HG02938 (cell line): ENCODE results near the gene KLHL22.
"Not testable (repeated sequence)": the region's sequence is repeated elsewhere in the genome, so short reads cannot be mapped to it uniquely, and the experiment has no call there.

Source experiments
- ATAC-seq: cut with Tn5 transposase; IDR thresholded peaks from one replicate; pipeline ENCODE4 v1.9.1; 2021; ENCODE audit warnings: mild to moderate bottlenecking, moderate library complexity; ENCODE audit not compliant: unreplicated experiment

KLHL22 gene

DNA sequence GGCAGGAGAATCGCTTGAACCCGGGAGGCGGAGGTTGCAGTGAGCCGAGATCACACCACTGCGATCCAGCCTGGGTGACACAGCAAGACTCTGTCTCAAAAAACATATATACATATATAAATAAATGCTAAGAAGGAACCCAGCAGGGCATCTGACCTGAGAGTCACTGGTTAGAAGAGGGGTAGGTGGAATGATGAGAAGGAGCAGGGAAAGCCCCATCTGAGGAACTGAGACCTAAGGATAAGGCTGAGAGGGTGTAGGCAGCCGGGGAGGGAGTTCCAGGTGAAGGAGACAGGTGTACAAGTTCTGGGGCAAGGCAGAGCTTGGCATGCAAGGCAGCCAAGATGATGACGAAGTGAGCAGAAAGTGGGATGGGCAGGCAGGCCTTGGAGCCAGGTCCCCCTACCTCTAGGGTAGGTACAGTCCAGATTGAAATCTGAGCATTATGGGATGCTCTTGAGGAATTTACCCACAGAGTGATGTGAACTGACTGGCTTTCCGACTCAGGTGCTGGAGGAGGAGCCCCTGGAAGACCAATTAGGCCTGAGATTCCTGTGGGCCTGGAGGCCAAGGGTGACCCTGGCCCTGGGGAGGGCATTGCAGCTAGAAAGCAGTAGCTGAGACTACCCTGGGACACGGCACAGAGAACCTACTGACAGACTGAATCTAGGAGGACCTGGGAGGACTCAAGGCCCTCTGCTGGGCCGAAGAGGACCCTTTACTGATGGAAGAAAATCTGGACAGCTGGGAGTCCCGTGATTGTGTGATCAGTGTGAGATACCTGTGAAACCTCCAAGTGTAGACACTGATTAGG is 22.8 kb downstream of the KLHL22 start:
- ATAC-seq: no peak

DNA sequence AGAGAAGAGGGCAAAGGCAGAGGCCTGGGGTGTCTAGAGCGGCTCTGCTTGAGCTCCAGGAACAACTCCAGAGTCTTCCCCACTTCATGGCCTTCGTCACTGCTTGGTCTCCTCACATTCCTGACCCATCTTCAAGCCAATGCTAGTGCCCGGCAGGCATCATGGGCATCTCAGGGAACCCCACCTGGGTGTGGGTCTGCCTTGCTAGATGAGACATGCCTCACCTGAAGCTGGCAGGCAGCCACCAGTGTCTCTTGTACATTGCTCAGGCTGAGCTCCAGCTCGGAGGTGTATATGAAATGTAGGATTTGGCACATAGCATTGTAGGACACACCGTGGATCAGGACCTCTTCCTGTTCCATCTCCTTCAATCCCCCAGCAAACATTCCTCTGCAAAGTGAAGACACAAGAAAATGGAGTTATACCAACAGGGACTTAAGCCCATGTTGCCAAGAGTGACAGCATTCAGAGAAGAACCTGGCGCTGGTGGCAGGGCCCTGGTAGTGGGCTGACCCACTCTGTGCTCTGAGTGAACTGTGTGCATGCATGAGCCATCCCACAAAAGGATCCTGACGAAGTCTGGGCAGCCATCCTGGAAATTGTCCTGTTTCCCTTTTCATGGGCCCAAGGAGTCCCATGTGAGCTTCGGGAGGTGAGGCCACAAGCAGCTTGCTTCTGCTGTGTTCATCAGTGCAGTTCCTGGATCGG is 24.3 kb downstream of the KLHL22 start:
- ATAC-seq: no peak

DNA sequence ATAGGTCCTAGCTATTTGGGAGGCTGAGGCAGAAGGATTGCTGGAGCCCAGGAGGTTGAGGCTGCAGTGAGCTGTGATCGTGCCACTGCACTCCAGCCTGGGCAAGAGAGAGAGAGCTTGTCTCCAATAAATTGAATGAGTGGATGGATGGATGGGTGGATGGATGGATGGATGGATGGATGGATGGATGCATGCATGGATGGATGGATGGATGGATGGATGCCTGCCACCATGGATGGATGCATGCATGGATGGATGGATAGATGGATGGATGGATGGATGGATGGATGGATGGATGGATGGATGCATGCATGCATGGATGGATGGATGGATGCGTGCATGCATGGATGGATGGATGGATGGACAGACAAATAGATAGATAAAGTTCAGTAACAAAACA is 25.1 kb downstream of the KLHL22 start:
- ATAC-seq: not testable (repeated sequence)

DNA sequence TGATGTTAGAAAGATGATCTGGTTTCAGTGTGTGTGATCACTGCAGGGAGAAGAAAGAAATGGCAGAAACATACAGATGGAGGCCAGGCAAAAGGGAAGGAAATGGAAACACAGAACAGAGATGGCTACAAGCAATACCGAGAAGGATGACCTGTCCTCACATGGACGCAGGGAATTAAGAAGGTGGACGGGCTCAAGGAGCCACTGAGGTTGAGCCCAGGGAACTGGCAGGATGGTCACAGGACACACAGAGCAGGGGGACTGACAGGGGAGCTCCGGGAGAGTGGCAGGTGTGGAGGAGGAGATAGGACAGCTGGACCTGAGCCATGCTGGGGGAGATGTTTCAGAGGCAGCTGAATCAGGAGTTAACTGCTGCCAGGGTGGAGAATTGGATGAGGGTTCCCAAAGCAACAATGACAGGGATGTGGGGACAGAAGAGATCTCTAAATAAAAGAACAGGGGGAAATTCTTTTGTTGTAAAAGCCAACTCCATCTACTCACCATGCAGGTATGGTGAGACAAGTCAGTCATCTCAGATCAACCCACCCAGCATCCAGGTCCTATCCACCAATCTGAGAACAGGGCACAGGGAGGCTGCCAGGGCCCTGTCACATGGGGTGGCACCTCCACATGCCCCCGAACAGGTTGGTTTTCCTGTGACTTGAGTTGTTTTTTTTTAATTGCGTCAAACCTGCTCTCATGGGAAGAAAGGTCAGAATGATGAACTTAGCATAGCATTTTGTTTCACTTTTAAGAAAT is 26.3 kb downstream of the KLHL22 start:
- ATAC-seq: no peak

DNA sequence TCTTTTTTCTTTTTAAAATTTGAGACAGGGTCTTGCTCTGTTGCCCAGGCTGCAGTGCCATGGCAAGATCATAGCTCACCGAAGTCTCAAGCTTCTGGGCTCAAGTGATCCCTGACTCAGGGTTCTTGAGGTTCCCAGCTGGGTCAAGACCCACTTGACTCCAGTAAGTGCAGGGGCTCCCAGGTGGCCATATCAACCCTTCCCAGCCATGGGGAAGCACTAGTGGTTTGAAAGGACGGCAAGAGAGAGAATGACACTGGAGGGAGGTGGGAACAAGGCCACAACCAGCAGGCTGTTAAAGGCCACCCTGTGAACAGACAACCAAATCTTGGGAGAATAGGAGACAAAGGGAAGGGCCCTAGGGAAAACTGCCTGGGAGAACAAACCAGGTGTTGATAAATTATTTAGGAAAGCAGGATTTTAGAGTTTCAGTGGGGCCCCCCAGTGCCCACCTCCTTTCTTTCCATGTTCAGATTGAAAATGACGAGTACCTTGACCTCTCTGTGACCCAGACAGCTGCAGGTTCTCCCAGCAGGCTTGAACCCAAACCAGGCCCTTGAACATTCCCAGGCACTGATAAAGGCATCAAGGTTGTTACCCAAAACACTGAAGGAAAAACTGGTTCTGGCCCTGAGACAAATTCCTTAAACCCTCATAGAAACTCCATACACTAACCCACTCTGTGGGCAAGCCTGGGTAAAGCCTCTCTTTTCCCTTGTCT is 28.8 kb downstream of the KLHL22 start:
- ATAC-seq: no peak

DNA sequence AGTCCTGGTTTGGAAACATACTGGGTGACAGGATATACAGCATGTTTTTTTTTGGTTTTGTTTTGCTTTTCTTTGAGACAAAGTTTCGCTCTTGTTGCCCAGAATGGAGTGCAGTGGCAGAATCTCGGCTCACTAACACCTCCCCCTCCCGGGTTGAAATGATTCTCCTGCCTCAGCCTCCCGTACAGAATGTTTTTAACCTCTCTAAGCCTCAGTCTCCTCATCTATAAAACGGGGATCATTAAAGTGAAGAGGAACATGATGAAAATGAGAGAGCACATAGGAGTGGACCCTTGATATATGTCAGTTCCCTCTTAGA is 29.9 kb downstream of the KLHL22 start:
- ATAC-seq: no peak

DNA sequence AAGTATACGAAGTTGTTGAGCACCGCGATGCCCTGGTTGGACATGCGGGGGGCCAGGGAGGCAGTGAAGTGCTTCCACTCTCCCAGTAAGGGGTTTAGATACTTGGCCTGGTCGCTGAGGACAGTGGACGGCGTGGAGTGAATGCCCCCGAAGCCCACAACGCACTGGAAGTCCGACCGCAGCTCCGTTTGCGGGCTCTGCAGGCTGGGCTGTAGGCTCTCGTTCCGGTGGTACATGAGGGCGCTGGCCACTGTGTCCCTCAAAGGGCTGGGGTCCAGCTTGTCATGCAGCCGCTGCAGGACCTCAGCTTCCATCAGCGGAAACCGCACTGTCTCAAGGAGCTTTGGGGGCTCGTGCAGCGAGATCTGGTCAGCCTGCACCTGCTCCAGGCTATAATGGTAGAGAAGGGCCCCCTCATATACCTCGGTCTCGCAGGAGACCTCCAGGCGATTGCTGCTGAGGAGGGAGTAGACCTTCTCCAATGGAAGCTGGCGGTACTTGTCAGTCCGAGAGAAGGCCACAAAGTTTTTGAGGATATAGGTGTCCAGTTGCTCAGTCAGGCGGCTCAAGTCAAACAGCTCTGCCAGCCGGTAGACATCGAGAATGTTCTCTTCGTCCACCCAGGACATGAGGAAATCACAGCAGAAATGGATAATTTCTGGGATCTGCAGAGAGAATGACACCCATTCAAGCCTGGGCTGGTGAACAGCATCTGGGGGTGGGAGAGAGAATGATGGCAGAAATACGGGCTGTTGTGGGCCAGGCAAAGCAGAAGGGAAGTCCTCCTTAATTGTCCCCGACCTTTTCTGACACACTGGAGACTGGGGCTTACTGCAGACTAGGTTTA is 30.5 kb downstream of the KLHL22 start:
- no peak for ATAC-seq

DNA sequence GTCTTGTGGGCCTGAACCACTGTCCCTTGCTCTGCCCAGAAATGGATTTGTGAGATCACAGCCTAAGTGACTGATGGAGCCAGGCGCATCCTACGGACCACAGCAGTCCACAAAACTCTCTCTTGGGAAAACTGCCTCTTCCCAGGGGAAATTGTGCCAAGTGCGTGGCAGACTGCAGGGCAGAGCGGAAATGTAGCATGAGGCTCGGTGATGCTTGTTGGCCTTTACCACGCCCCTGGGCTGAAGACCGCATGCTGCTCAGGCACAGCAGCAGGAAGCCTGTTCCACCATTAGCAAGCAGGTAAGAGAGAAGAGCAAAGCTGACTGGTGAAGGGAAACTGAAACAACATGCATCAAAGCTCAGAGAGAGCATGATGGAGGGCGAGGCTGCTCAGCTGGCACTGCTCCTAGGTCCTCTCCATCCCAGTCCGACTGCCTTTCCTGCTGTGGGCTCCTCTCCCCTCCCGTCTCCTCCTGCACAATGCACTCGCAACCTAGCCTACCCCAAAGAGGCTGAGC is 31.4 kb downstream of the KLHL22 start:
- no peak for ATAC-seq

DNA sequence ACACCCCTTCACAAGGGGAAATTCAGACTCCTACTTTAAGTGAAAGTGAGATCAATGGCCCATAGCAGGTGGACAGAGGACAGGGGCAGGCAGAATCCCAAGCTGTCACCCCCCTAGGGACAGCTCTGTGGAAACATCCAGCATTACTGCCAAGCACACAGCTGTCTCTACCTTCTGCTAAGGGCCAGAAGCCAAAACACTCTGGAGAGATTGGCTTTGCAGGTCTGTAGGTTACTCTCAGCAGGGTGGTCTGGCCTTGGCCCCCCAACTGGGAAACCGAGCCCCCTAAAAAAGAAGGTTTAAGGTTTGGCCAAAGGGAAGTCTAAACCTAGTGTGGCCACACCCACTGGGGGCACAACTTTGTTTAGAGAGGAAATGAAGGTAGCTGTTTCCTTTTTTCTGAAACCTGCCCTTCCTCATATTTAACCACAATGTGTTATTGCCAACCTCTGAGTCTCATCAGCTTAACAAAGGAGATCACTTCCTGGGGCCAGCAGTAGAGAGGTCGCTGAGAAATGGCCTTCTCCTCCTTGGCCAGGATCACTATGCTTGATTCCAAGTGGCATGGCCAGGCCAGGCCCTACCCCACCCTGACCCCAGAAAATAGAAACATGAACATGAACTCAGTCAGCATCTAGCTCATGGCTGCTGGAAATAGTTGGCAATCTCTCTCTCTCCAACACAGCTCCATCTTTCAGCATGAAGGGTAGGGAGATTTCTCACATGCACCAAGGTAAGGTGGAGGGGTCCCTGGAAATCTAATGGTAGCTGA is 32.1 kb downstream of the KLHL22 start:
- no peak for ATAC-seq

DNA sequence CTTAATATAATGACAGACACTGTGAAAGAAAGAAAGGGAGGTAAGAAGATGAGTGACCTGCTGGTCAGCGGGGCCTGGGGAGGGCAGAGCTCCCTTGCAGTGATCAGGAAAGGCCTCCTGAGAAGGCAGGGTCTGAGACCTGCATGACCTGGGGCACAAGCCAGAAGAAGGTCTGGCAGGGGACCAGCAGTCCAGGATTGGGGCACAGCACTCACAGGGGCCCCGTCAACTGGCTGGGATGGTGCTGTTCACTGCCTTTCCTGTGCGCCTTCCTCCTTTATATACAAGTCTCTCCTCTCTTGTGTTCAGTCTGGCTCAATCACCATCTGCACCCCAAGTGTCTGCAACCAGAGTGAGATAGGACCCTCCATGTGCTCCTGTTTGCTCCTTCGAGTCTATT is 35.7 kb downstream of the KLHL22 start:
- ATAC-seq: no peak

DNA sequence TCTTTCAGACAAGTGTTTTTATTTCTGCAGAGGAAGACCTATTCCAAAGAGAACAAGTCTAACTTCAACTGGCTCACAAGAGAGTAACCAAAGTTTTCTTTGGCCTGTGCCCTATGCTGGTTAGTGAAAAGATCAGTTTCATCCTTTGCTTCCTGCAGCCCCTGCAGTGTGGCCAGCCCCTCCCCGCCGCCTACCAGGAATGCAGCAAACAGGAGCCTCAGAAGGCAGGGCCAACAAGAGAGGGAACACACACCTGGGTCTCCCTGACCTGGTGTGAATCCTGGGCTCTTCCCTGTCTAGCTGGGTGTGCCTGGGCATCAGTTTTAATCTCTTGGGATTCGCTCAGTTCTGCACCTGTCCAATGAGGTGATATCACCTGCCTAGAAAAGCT is 36.4 kb downstream of the KLHL22 start:
- no peak for ATAC-seq

DNA sequence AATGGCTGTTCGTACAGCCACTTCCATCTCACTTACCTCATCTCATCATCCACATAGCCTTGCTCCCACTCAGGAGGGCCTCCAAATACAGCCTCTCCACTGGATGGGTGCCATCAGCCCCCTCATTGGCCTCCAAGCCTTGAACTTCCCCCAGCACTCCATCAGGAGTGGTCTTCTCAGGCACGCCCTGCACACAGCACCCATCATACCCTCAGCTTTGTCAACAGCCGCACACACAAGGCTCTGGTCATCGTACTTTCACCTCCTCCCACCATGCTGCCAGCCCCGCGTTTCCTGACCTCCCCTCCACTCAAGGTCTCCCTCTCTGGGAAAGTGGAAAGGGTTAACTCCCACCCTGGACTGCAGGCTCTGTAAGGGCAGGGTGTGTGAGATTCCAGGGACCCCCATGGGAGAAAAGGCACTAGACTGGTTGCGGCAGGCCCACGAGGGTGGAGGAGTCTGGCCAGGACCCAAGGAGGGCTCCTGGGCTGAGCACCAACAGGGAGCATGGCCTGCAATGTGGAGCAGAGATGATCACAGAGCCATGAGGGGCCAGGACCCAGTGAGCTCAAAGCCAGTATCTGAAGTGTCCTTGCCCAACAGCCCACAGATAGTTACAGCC is 37.0 kb downstream of the KLHL22 start:
- no peak for ATAC-seq

DNA sequence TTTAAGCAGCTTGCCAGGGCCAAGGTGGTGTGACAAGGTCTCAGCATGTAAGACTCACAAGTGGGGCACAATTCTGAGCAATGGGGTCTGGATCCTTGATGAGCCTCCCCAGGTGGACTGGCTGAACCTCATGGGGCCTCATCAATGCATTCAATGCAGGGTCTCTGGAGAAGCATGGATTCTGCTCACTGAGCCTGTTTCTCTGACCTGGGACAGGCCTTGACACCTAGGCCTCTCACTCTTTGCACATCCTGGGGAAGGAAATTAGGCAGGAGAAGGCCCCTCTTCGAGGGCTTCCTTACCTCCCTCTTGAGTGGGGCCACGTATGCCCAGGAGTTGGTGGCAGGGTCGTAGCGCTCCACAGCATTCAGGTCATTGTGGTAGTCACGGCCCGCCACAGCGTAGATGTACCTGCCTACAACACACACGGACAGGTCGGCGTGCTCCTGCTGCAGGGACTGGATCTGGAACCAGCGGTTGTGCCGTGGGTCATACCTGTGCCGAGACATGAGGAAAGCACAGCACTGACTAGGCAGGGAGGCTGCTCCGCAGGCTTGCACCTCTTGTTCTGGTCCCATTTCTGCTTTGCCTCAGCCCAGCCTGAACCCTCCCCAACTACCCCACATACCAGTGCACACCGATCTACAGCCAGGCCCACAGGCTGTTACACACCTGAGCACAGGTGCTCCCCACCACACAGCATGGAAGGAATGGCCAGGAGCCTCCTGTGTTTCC is 37.9 kb downstream of the KLHL22 start:
- ATAC-seq: no peak

DNA sequence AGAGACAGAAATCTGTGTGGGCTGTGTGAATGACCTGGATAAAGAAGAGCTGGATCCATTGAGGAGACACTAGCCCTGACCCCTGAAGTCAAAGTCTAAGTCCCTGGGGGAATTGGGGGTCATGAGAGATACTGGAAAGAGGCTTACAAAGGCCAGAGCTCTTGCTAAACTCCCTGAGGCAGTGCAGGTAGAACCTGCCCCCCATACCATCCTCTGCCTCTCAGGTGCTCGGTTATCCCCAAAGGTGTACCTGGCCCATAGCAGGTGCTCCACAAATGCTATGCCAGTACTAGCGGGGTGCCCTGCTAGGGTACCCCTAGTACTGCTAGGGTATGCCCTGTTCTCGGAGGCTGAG is 38.9 kb downstream of the KLHL22 start:
- ATAC-seq: no peak

DNA sequence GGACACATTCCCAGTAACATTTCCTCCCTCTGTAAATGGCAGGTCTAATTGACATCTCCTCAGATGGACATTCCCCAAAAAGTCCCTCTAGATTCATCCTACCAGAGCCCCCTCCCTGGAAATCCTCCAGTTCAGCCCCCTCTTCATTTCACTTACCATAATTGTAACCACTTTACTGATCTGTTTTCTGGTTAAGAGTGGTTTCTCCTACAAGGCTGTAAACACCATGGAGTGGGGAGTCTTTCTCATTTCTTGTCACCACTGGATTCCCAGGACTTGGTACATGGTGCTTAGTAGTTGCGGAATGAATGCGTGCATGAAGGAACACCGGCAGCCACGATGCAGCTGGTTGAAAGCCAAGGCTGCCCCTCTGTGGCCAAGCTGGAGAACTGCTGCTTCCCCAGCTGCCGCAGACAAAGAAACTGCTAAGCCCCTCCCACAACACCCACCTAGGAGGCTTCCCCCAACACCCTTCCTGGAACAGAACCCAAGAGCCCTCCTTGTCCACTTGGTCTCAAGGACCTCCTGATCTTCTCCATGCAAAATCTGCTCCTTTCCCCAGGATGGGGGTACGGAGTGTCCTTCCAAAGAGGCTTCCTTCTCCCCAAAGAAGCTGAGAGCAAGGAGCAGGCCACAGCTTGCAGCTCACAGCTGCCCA is 39.4 kb downstream of the KLHL22 start:
- ATAC-seq: no peak

DNA sequence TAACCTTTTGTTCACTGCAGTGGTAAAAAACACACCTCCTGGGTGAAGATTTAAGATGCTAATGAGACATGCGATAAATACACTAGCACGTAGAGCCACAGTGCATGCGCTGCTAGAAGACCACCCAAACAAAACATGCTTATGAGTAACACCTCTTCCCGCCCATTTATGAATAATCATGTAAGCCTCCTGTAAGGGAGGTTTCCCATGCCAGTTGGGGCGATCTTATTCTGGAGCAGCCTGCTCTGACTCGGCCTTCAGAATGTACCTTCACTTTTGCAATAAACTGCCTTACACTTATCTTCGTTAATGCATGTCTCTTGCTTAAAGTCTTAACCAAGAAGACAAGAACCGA is 39.9 kb downstream of the KLHL22 start:
- no peak for ATAC-seq

DNA sequence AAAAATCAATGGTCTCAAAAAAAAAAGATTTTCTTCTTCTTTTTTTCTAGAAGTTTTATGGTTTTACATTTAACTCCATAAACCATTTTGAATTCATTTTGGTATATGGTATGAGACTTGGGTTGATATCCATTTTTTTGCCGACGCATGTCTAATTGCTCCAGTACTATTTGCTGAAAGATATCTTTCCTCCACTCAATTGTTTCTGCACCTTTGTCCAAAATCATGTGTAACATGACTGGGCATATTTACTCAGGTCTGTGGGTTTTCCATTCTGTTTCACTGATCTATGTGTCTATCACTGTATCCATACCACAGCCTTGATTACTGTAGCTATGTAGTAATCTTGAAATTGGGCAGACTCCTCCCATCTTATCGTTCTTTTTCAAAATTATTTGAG is 42.4 kb downstream of the KLHL22 start:
- ATAC-seq: no peak

DNA sequence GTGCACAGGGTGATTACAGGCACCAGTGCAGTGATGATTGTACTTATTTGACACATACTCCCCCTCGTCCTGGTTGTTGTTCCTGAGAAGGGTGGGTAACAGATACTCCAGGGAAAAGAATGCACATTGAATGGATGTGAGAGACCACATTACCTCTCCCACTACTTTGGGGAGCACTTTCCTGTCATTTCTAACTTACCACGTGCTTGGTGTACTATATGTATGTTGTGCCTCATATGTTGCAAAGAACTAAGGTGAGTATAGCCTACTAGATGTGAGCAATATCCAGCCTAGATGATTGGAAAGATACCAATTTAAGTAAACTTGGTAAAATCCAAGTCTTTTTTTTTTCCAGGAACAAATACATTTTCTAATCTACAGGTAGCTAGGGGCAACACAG is 43.7 kb downstream of the KLHL22 start:
- no peak for ATAC-seq
